Transverse colon (tissue), 4 donors: ENCODE data around the gene OS9. TPM values are rescaled to one million over a fixed set of nuclear protein-coding genes. Genes with fewer than 3 reads are reported as not detected.

Experiments
- DNase-seq: peaks from one replicate; pipeline ENCODE4 v3.0.0-alpha.2; 2019
- H3K27ac ChIP-seq, 4 donors: fragments of 200-600 bp; sonication (generic); 2 replicates each; pipeline ENCODE4 v1.5.1; 2016 to 2018; ENCODE audit warnings: inconsistent platforms in 4 of 4
- H3K27me3 ChIP-seq: fragments of 200-600 bp; sonication (generic); 2 replicates; pipeline ENCODE4 v1.5.1; 2017; ENCODE audit warnings: inconsistent platforms
- H3K36me3 ChIP-seq, 4 donors: fragments of 200-600 bp; sonication (generic); 2 replicates each; pipeline ENCODE4 v1.5.1; 2017 to 2019; ENCODE audit warnings: inconsistent platforms in 4 of 4
- H3K4me1 ChIP-seq, 4 donors: fragments of 200-600 bp; sonication (generic); 2 replicates each; pipeline ENCODE4 v1.5.1; 2017 to 2020; ENCODE audit warnings: inconsistent platforms in 4 of 4
- H3K4me3 ChIP-seq, 4 donors: fragments of 200-600 bp; sonication (generic); 1 replicate in 1 of 4; 2 replicates in 3 of 4; pipeline versions ENCODE4 v1.5.1 to v1.6.1; 2017 to 2019; ENCODE audit warnings: inconsistent platforms in 4 of 4
- H3K9me3 ChIP-seq, 2 donors: fragments of 200-600 bp; sonication (generic); 2 replicates each; pipeline ENCODE4 v1.5.1; 2017 to 2019; ENCODE audit warnings: inconsistent platforms in 2 of 2
- CTCF ChIP-seq, 5 experiments: fragments of 200-600 bp in 3 of 5; fragments of 450-650 bp in 2 of 5; sonication (generic) in 3 of 5; IDR thresholded peaks; 1 replicate in 2 of 5; 2 replicates in 3 of 5; pipeline ENCODE4 v1.5.1; 2016 to 2017; ENCODE audit warnings: antibody characterized with exemption in 5 of 5, inconsistent platforms in 3 of 5, mild to moderate bottlenecking in 2 of 5, moderate library complexity in 1 of 5
- EP300 ChIP-seq: sonication (generic); formaldehyde crosslinking; IDR thresholded peaks from one replicate; pipeline ENCODE4 v1.6.1; 2017; ENCODE audit warnings: antibody characterized with exemption, low read depth
- POLR2A ChIP-seq: fragments of 450-650 bp; IDR thresholded peaks from one replicate; pipeline ENCODE4 v1.6.1; 2016; ENCODE audit warnings: antibody characterized with exemption, mild to moderate bottlenecking, moderate library complexity
- POLR2AphosphoS5 ChIP-seq, 3 donors: sonication (generic); formaldehyde crosslinking; IDR thresholded peaks; one replicate each; pipeline ENCODE4 v1.6.1; 2016; ENCODE audit warnings: antibody characterized with exemption in 3 of 3
- WGBS, 2 donors: methylation state at CpG; one replicate each; pipeline ENCODE4 v1.1.5; 2018; ENCODE audit warnings: low coverage in 1 of 2; 5-methylcytosine and 5-hydroxymethylcytosine counted together
- in situ Hi-C, 4 donors: fragments of 200-750 bp; cut with MboI; loops; one replicate each; pipeline versions ENCODE4 v1.15.0 to v1.15.1; 2017; ENCODE audit warnings: low sequenced_read_pairs in 3 of 4, low pct_ligation_motif_present in 1 of 4, low pct_unique_long_range_greater_than_20kb in 1 of 4
- intact Hi-C: fragments of 100-400 bp; cut with DNase I; formaldehyde crosslinking; loops from one replicate; pipeline ENCODE4 v1.15.1; 2023; ENCODE audit warnings: low total_unique reads
- total RNA-seq, 4 donors: library from RNA; depleted of rRNA; stranded (reverse); fragments of >200 nt; gene quantifications; one replicate each; pipeline ENCODE4 v1.1.0, GENCODE V29; 2016

The OS9 gene
- total RNA-seq, 4 donors from 2014 or later: 187 to 362 (median 249) TPM

GRCh38 chr12:57723630-57723962 is 29.7 kb downstream of the OS9 start:
- Histone ChIP-seq H3K9me3 (no peaks in the 10 kb centered on the region), H3K4me1 (peaks cover 3 to 17% (median 9%) of the 10 kb centered on the region in 4 donors), H3K36me3 (peaks cover 0 to 15% (median 5%) of the 10 kb centered on the region in 4 donors), H3K27me3 (peaks cover 18% of the 10 kb centered on the region), H3K27ac (no peak overlapping the region), H3K4me3 (no peak overlapping the region)
- in situ Hi-C loops: no loop called here
- TF ChIP-seq EP300: no peak
- no peak for TF ChIP-seq POLR2AphosphoS5 (IDR thresholded peaks at IDR 0.05)
- TF ChIP-seq CTCF (IDR thresholded peaks at IDR 0.05): no peak
- no peak for TF ChIP-seq POLR2A
- no peak for DNase-seq
- 50 to 65% methylated on average over 1 to 2 of the region's 2 CpGs for WGBS, 2 donors
- intact Hi-C loops: no loop called here

GRCh38 chr12:57724003-57724935 is 30.3 kb downstream of the OS9 start:
- no peak for DNase-seq
- in situ Hi-C loops: no loop called here
- intact Hi-C loops: no loop called here
- TF ChIP-seq POLR2AphosphoS5 (IDR thresholded peaks at IDR 0.05) (no peak), POLR2A (no peak), CTCF (IDR thresholded peaks at IDR 0.05) (no peak), EP300 (no peak)
- peaks cover 20% of the 10 kb centered on the region for H3K27me3 ChIP-seq
- peaks cover 0 to 8% (median 2%) of the 10 kb centered on the region in 4 donors for H3K36me3 ChIP-seq
- H3K4me1 ChIP-seq: peaks cover 3 to 17% (median 9%) of the 10 kb centered on the region in 4 donors
- H3K9me3 ChIP-seq: no peaks in the 10 kb centered on the region
- H3K27ac ChIP-seq: no peak overlapping the region
- 81% methylated on average over 12 of the region's 12 CpGs; no CpG with 5 or more reads in 1 of the 2 donors for WGBS, 2 donors
- H3K4me3 ChIP-seq: no peak overlapping the region

- Histone ChIP-seq H3K36me3 (peaks cover 0 to 3% (median 0%) of the 10 kb centered on the region in 4 donors), H3K4me1 (peaks cover 3 to 17% (median 9%) of the 10 kb centered on the region in 4 donors), H3K27me3 (peaks cover 20% of the 10 kb centered on the region), H3K9me3 (no peaks in the 10 kb centered on the region), H3K4me3 (no peak overlapping the region), H3K27ac (no peak overlapping the region)
- DNase-seq: no peak
- WGBS, 2 donors: 34 to 45% methylated on average over 3 to 11 of the region's 11 CpGs
- in situ Hi-C loops: no loop called here
- TF ChIP-seq POLR2AphosphoS5 (IDR thresholded peaks at IDR 0.05) (no peak), EP300 (no peak), CTCF (IDR thresholded peaks at IDR 0.05) (no peak)
- intact Hi-C loops: no loop called here
Measured at GRCh38 chr12:57724936-57725740, 31.2 kb downstream of the OS9 start.

GRCh38 chr12:57725851-57726150 is 31.9 kb downstream of the OS9 start:
- Histone ChIP-seq H3K4me1 (peaks cover 3 to 17% (median 9%) of the 10 kb centered on the region in 4 donors), H3K4me3 (peak overlapping the region in 3 of 4 donors; percentile 28 to 59 (median 57)), H3K9me3 (no peaks in the 10 kb centered on the region), H3K36me3 (no peaks in the 10 kb centered on the region), H3K27ac (peak overlapping the region in 2 of 4 donors; percentile 27 to 70), H3K27me3 (peaks cover 20% of the 10 kb centered on the region)
- DNase-seq: no peak
- intact Hi-C loops (no loop called here), in situ Hi-C loops (no loop called here)
- TF ChIP-seq EP300: no peak
- TF ChIP-seq CTCF (IDR thresholded peaks at IDR 0.05): no peak
- TF ChIP-seq POLR2AphosphoS5 (IDR thresholded peaks at IDR 0.05): no peak
- no peak for TF ChIP-seq POLR2A
- WGBS, 2 donors: 35% methylated on average over 10 of the region's 10 CpGs; no CpG with 5 or more reads in 1 of the 2 donors
